GM08714 (cell line): ENCODE results near the gene MMP24.

Experiments
- H3K4me3 ChIP-seq: fragments of 200-500 bp; sonication (Bioruptor generic); 2 replicates; pipeline ENCODE4 v1.5.1; 2014; ENCODE audit warnings: mild to moderate bottlenecking, low read length, inconsistent platforms
- ZNF274 ChIP-seq: IDR thresholded peaks from 2 replicates; pipeline ENCODE4 v1.6.1; 2012; ENCODE audit warnings: mild to moderate bottlenecking, low read depth, low read length

Gene MMP24

GRCh38 chr20:35320396-35321126, 94.1 kb downstream of the MMP24 start:
- no peak for TF ChIP-seq ZNF274
- no peak overlapping the region for H3K4me3 ChIP-seq

GRCh38 chr20:35325401-35325800, 98.9 kb downstream of the MMP24 start:
- no peak for TF ChIP-seq ZNF274
- no peak overlapping the region for H3K4me3 ChIP-seq

- no peak for TF ChIP-seq ZNF274
- no peak overlapping the region for H3K4me3 ChIP-seq
These were observed 99.7 kb downstream of the MMP24 start for GRCh38 chr20:35326021-35326739.
